ENCODE results near the gene RNF114. TPM values are rescaled to one million over a fixed set of nuclear protein-coding genes. Genes with fewer than 3 reads are reported as not detected.
A peak's percentile ranks its signal among the peaks of the same experiment; 100 is the strongest.

RNF114 gene
- total RNA-seq, 4 donors from 2014 or later = 132 to 279 (median 179) TPM

DNA sequence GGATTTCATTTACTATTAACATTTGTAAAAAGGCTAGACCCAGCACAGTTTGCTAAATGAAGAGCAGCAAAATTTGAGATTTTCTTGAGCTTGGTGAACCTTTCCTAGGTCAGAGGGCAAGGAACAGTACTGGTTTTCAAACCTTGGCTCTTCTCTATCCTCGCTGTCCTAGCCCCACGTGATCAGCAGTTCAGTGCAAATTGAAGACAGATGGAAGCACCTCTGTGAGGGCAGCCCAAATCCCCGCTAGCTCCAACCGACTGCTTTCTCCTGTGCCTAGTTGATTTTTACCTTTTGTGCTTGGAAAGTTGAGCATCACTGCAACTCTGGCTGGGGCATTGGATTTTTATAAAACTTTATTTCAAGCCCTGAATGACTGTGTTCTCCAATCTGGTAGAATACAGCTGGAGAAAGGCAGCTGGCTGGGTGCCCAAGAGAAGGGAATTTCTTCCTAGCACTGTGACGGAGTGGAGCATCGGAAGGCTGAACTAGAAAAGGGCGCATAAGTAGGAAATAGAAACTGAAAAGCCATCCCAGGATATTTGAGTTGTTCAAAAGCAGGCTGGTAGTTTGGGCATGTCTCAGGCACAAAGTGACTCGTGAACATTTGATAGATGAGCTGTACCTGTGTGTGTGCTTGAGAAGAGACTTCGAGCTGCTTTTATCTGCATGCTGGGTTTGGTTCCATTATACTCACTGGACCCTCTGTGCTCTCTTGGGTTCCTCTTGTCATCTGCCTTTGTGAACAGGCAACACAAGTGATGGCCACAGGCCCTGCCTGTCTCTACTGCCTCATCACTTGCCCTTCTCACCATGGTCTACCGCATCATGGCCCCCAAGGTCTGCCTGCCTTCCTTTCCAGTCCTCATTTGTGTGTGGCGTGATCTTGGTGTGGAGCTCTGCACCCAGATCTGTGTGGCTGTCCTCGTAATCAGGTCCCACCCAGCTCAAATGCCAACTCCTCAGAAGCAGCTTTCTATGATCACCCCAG lies 2.3 kb downstream of the RNF114 start:
- H3K36me3 ChIP-seq = peaks cover 4 to 18% of the 10 kb centered on the region in 2 donors
- no peak for TF ChIP-seq POLR2A (IDR thresholded peaks at IDR 0.05)
- TF ChIP-seq CTCF (IDR thresholded peaks at IDR 0.05) = no peak
- 52 to 55% methylated on average over 12 of the region's 12 CpGs for WGBS, 2 donors
- peak; percentile 64 to 71 for DNase-seq
- peak overlapping the region; percentile 37 to 98 (median 96) for H3K27ac ChIP-seq
- intact Hi-C loops (cut with DNase I) = no loop called here
- peaks cover 30 to 37% of the 10 kb centered on the region in 2 donors for H3K4me1 ChIP-seq
- no peaks in the 10 kb centered on the region for H3K9me3 ChIP-seq
- H3K4me3 ChIP-seq (replicated peaks in 1 of 3) = no peak overlapping the region
- no peaks in the 10 kb centered on the region for H3K27me3 ChIP-seq

DNA sequence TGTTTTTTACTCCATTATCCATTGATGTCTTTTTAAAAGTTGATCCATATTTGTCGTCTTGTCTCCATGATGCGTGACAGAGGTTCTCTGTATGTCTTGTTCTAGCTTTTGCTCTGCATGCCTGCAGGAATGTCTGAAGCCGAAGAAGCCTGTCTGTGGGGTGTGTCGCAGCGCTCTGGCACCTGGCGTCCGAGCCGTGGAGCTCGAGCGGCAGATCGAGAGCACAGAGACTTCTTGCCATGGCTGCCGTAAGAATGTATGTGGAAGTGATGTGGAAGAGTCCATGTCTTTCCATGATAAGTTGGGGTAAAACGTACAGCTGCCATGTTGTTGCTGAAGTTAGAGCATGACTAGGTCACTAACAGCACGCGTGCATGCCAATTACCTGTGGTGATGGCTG lies 5.3 kb downstream of the RNF114 start:
- no peaks in the 10 kb centered on the region for H3K27me3 ChIP-seq
- no peak overlapping the region for H3K4me3 ChIP-seq (replicated peaks in 1 of 3)
- no peak overlapping the region for H3K27ac ChIP-seq
- no peaks in the 10 kb centered on the region for H3K9me3 ChIP-seq
- TF ChIP-seq POLR2A (IDR thresholded peaks at IDR 0.05) (no peak), CTCF (IDR thresholded peaks at IDR 0.05) (no peak)
- WGBS, 2 donors = 96 to 97% methylated on average over 15 of the region's 15 CpGs
- intact Hi-C loops (cut with DNase I) = no loop called here
- DNase-seq = no peak
- H3K36me3 ChIP-seq = peaks cover 30% of the 10 kb centered on the region in 2 donors
- peaks cover 23 to 29% of the 10 kb centered on the region in 2 donors for H3K4me1 ChIP-seq

- Histone ChIP-seq H3K36me3 (peaks cover 37 to 39% of the 10 kb centered on the region in 2 donors), H3K4me1 (peaks cover 21 to 27% of the 10 kb centered on the region in 2 donors), H3K27me3 (no peaks in the 10 kb centered on the region), H3K4me3 (replicated peaks in 1 of 3) (no peak overlapping the region), H3K27ac (no peak overlapping the region), H3K9me3 (no peaks in the 10 kb centered on the region)
- intact Hi-C loops (cut with DNase I) = no loop called here
- DNase-seq = no peak
- TF ChIP-seq POLR2A (IDR thresholded peaks at IDR 0.05) (no peak), CTCF (IDR thresholded peaks at IDR 0.05) (no peak)
- 80 to 83% methylated on average over 3 of the region's 3 CpGs for WGBS, 2 donors
Measured at GRCh38 chr20:49942303-49942702, 6.1 kb downstream of the RNF114 start.

DNA sequence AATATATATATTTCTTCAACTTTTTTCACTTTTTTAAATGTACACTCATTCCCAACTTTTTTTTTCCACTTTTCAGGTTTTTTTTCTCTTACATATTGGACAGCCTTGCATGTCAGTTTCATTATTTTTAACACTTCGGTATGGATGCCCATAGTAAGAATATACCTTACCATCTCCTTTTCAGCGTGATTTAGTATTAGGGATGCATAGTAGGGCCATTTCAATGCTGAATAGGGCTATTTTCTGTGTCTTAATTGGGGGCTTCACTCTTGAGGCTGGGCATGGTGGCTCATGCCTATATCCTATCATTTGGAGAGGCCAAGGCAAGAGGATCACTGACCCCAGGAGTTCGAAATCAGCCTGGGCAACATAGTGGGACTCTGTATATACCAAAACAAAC lies 6.7 kb downstream of the RNF114 start:
- Histone ChIP-seq H3K4me1 (peaks cover 15 to 20% of the 10 kb centered on the region in 2 donors), H3K9me3 (no peaks in the 10 kb centered on the region), H3K27me3 (no peaks in the 10 kb centered on the region), H3K36me3 (peaks cover 40 to 41% of the 10 kb centered on the region in 2 donors), H3K27ac (no peak overlapping the region), H3K4me3 (replicated peaks in 1 of 3) (no peak overlapping the region)
- TF ChIP-seq POLR2A (IDR thresholded peaks at IDR 0.05) = no peak
- no peak for TF ChIP-seq CTCF (IDR thresholded peaks at IDR 0.05)
- no peak for DNase-seq
- intact Hi-C loops (cut with DNase I) = no loop called here
- WGBS, 2 donors = 96 to 97% methylated on average over 3 of the region's 3 CpGs

GRCh38 chr20:49945306-49945700 lies 9.1 kb downstream of the RNF114 start:
- intact Hi-C loops (cut with DNase I) = no loop called here
- Histone ChIP-seq H3K9me3 (no peaks in the 10 kb centered on the region), H3K4me3 (replicated peaks in 1 of 3) (no peak overlapping the region), H3K27me3 (no peaks in the 10 kb centered on the region), H3K27ac (no peak overlapping the region), H3K36me3 (peaks cover 59 to 62% of the 10 kb centered on the region in 2 donors), H3K4me1 (peaks cover 0 to 4% of the 10 kb centered on the region in 2 donors)
- 88% methylated on average over 3 of the region's 3 CpGs for WGBS, 2 donors
- TF ChIP-seq CTCF (IDR thresholded peaks at IDR 0.05) (no peak), POLR2A (IDR thresholded peaks at IDR 0.05) (no peak)
- no peak for DNase-seq

All from thyroid gland (tissue), 4 donors.